Activated CD8-positive, alpha-beta T cell treated with anti-CD3 and anti-CD28 coated beads for 36 hours (primary cell): ENCODE data around the gene SNX14. TPM values are rescaled to one million over a fixed set of nuclear protein-coding genes. Genes with fewer than 3 reads are reported as not detected.

ENCODE experiments used
- ATAC-seq: fragments of 200-7000 bp; cut with Tn5 transposase; one replicate; pipeline ENCODE4 v1.10.0; 2021; ENCODE audit warnings: mild to moderate bottlenecking, moderate library complexity
- CTCF ChIA-PET: fragments of 350-600 bp; sonication (Branson Sonifier 250); formaldehyde crosslinking; loops from one replicate; lab custom pipeline; 2021; ENCODE audit warnings: antibody characterized with exemption; lab: Charles Lee
- POLR2A ChIA-PET: fragments of 350-600 bp; sonication (Branson Sonifier 250); formaldehyde crosslinking; loops from one replicate; lab custom pipeline; 2021; ENCODE audit warnings: antibody characterized with exemption; lab: Charles Lee
- DNase-seq: peaks from one replicate; pipeline ENCODE4 v3.0.0-alpha.2; 2020
- H3K27ac Mint-ChIP-seq: one replicate; pipeline ENCODE4 v1.8.0; 2021; ENCODE audit warnings: mild to moderate bottlenecking, mixed read lengths
- H3K27me3 Mint-ChIP-seq: one replicate; pipeline ENCODE4 v1.8.0; 2021; ENCODE audit warnings: mixed read lengths
- H3K36me3 Mint-ChIP-seq: one replicate; pipeline ENCODE4 v1.8.0; 2021; ENCODE audit warnings: low read depth, mixed read lengths
- H3K4me1 Mint-ChIP-seq: one replicate; pipeline ENCODE4 v1.8.0; 2021; ENCODE audit warnings: low read depth, mixed read lengths
- H3K4me3 Mint-ChIP-seq: one replicate; pipeline ENCODE4 v1.8.0; 2021; ENCODE audit warnings: mild to moderate bottlenecking, moderate library complexity, mixed read lengths
- H3K9me3 Mint-ChIP-seq: one replicate; pipeline ENCODE4 v1.8.0; 2021; ENCODE audit warnings: mixed read lengths
- intact Hi-C: fragments of 100-400 bp; cut with micrococcal nuclease; formaldehyde crosslinking; loops from one replicate; pipeline ENCODE4 v1.10.0; 2022
- total RNA-seq, 2 experiments: library from RNA; stranded (reverse); gene quantifications; one replicate each; pipeline ENCODE4 v1.2.3, GENCODE V29; 2021
- TF ChIP-seq, protein P1 (sequence below): fragments of 200-600 bp; IDR thresholded peaks from one replicate; pipeline ENCODE4 v1.8.0; 2022; ENCODE audit warnings: antibody characterized with exemption, mild to moderate bottlenecking

Gene SNX14
- total RNA-seq, 2 experiments from 2014 or later: 53.9 to 54.1 TPM

DNA sequence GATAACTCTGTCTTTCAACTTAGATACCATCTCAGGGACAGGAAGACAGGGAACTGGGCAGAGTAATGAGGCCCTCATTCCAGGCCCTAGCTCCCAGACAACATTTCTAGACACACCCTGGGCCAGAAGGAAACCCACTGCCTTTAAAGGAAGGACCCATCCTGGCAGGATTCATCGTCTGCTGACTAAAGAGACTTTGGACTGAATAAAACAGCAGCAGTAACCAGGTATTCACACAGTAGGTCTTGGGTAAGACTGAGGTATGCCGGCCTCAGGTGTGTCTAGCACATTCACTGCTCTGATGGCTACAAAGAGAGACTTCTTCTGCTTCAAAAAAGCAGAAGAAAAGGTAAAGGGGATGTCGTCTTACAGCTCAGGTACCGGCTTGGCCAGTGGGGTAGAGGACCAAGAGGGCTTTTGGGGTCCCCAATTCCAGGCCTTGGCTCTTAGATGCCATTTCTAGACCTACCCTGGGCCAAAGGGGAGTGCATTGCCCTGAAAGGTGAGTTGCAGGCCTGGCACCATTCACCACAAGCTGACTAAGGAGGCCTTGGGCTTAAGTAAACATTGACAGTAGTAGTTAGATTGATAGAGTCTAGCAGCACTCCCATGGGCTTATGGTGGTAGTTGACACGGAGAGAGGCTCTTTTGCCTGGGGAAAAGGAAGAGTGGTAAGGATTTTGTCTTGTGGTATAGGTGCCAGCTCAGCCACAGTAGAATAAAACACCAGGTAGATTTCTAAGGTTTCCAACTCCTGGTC lies 13.4 kb downstream of the SNX14 start:
- no peak overlapping the region for H3K27ac Mint-ChIP-seq
- ATAC-seq (peak; percentile 24), DNase-seq (no peak)
- H3K4me1 Mint-ChIP-seq: peaks cover 40% of the 10 kb centered on the region
- H3K4me3 Mint-ChIP-seq: no peak overlapping the region
- peaks cover 43% of the 10 kb centered on the region for H3K36me3 Mint-ChIP-seq
- intact Hi-C loops: no loop called here
- CTCF ChIA-PET: interaction anchor here (1.5 kb wide), 1 partner anchor 10 kb away, joined by 4 read pairs; no protein-coding TSS in a partner anchor
- H3K9me3 Mint-ChIP-seq: peaks cover 31% of the 10 kb centered on the region
- TF ChIP-seq, protein P1, sequence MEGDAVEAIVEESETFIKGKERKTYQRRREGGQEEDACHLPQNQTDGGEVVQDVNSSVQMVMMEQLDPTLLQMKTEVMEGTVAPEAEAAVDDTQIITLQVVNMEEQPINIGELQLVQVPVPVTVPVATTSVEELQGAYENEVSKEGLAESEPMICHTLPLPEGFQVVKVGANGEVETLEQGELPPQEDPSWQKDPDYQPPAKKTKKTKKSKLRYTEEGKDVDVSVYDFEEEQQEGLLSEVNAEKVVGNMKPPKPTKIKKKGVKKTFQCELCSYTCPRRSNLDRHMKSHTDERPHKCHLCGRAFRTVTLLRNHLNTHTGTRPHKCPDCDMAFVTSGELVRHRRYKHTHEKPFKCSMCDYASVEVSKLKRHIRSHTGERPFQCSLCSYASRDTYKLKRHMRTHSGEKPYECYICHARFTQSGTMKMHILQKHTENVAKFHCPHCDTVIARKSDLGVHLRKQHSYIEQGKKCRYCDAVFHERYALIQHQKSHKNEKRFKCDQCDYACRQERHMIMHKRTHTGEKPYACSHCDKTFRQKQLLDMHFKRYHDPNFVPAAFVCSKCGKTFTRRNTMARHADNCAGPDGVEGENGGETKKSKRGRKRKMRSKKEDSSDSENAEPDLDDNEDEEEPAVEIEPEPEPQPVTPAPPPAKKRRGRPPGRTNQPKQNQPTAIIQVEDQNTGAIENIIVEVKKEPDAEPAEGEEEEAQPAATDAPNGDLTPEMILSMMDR: no peak
- POLR2A ChIA-PET: no interaction called here
- H3K27me3 Mint-ChIP-seq: no peaks in the 10 kb centered on the region

- POLR2A ChIA-PET: no interaction called here
- no peak overlapping the region for H3K27ac Mint-ChIP-seq
Measured at GRCh38 chr6:85579581-85579980, 14.1 kb downstream of the SNX14 start.

DNA sequence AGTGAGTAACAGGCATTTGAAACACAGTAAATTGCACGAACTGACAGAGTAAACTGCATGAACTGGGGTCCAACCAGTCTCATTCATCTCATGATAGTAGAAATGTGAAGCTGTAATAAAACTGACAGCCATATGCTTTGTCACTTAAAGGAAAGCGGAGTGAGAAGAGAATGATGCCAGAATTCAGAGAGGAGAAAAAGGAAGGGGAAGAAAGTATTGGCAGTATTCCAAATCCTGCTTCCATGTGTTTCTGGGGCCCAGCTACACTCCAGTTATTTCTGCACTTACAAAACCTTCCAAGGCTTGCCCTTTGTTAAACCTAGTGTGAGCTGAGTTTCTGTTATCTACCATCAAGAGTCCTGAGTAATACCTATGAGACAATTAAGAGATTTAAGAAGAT lies 17.2 kb downstream of the SNX14 start:
- H3K27me3 Mint-ChIP-seq: no peaks in the 10 kb centered on the region
- TF ChIP-seq, protein P1: no peak
- ChIA-PET CTCF (interaction anchor here (1.0 to 1.2 kb wide), 3 partner anchors 14 to 221 kb away, joined by 3 to 5 read pairs (median 4); no protein-coding TSS in a partner anchor), POLR2A (no interaction called here)
- H3K36me3 Mint-ChIP-seq: peaks cover 20% of the 10 kb centered on the region
- no peak overlapping the region for H3K4me3 Mint-ChIP-seq
- intact Hi-C loops: no loop called here
- no peak for ATAC-seq
- H3K4me1 Mint-ChIP-seq: peaks cover 35% of the 10 kb centered on the region
- no peak for DNase-seq
- no peaks in the 10 kb centered on the region for H3K9me3 Mint-ChIP-seq
- no peak overlapping the region for H3K27ac Mint-ChIP-seq

More at GRCh38 chr6:85579581-85579980, 14.1 kb downstream of the SNX14 start:
- no peak for DNase-seq
- CTCF ChIA-PET: no interaction called here
- Mint-ChIP-seq H3K27me3 (no peaks in the 10 kb centered on the region), H3K4me1 (peaks cover 41% of the 10 kb centered on the region), H3K4me3 (no peak overlapping the region), H3K9me3 (peaks cover 23% of the 10 kb centered on the region), H3K36me3 (peaks cover 35% of the 10 kb centered on the region)
- intact Hi-C loops: no loop called here
- no peak for ATAC-seq
- TF ChIP-seq, protein P1: no peak

- Mint-ChIP-seq H3K9me3 (no peaks in the 10 kb centered on the region), H3K27ac (no peak overlapping the region), H3K27me3 (no peaks in the 10 kb centered on the region), H3K4me1 (peaks cover 22% of the 10 kb centered on the region), H3K4me3 (no peak overlapping the region), H3K36me3 (peaks cover 19% of the 10 kb centered on the region)
- TF ChIP-seq, protein P1: no peak
- CTCF ChIA-PET: no interaction called here
- intact Hi-C loops: no loop called here
- DNase-seq: no peak
- no peak for ATAC-seq
- POLR2A ChIA-PET: interaction anchor here (0.6 kb wide), 1 partner anchor 851 kb away, joined by 4 read pairs; no protein-coding TSS in a partner anchor
Measured at GRCh38 chr6:85574932-85575598, 18.6 kb downstream of the SNX14 start.

- intact Hi-C loops: no loop called here
- Mint-ChIP-seq H3K27ac (no peak overlapping the region), H3K36me3 (peaks cover 35% of the 10 kb centered on the region), H3K27me3 (no peaks in the 10 kb centered on the region), H3K9me3 (no peaks in the 10 kb centered on the region), H3K4me1 (peaks cover 13% of the 10 kb centered on the region), H3K4me3 (no peak overlapping the region)
- ChIA-PET CTCF (interaction anchor here (1.2 to 1.8 kb wide), 3 partner anchors 9 to 87 kb away, joined by 3 to 8 read pairs (median 4); no protein-coding TSS in a partner anchor), POLR2A (no interaction called here)
- no peak for DNase-seq
- no peak for ATAC-seq
- TF ChIP-seq, protein P1: no peak
Measured at GRCh38 chr6:85569323-85569722, 24.3 kb downstream of the SNX14 start.
